ES-I3 (cell line): ENCODE measurements around the gene PLA2G15.

Experiments used
- H3K36me3 ChIP-seq: 2 replicates; pipeline ENCODE4 v1.6.1; 2013; ENCODE audit warnings: mild to moderate bottlenecking, low read length, control low read depth, moderate library complexity; ENCODE audit not compliant: insufficient read depth
- H3K4me1 ChIP-seq: 2 replicates; pipeline ENCODE4 v1.6.1; 2013; ENCODE audit warnings: mild to moderate bottlenecking, control low read depth, low read length; ENCODE audit not compliant: insufficient read depth
- H3K9ac ChIP-seq: 2 replicates; pipeline ENCODE4 v1.6.1; 2013; ENCODE audit warnings: low read depth, mild to moderate bottlenecking, low read length, moderate library complexity
- H3K9me3 ChIP-seq: 2 replicates; pipeline ENCODE4 v1.6.1; 2013; ENCODE audit warnings: mild to moderate bottlenecking, low read length, moderate library complexity; ENCODE audit not compliant: control insufficient read depth, insufficient read depth

The PLA2G15 gene

GRCh38 chr16:68244903-68245853 is at the start of gene PLA2G15:
PLA2G15 (plus strand) TSS chr16:68245373; CDS start chr16:68245427, 54 bp downstream.
- Histone ChIP-seq H3K36me3 (no peaks in the 10 kb centered on the region), H3K9me3 (no peaks in the 10 kb centered on the region), H3K4me1 (0 out of 2 replicates have a peak, but pooled peaks cover 3% of the 10 kb centered on the region), H3K9ac (peak within 1 kb of the TSS; percentile 93)

GRCh38 chr16:68197250-68197649 is 47.9 kb upstream of the PLA2G15 start:
- Histone ChIP-seq H3K4me1 (no peaks in the 10 kb centered on the region), H3K36me3 (no peaks in the 10 kb centered on the region)

DNA sequence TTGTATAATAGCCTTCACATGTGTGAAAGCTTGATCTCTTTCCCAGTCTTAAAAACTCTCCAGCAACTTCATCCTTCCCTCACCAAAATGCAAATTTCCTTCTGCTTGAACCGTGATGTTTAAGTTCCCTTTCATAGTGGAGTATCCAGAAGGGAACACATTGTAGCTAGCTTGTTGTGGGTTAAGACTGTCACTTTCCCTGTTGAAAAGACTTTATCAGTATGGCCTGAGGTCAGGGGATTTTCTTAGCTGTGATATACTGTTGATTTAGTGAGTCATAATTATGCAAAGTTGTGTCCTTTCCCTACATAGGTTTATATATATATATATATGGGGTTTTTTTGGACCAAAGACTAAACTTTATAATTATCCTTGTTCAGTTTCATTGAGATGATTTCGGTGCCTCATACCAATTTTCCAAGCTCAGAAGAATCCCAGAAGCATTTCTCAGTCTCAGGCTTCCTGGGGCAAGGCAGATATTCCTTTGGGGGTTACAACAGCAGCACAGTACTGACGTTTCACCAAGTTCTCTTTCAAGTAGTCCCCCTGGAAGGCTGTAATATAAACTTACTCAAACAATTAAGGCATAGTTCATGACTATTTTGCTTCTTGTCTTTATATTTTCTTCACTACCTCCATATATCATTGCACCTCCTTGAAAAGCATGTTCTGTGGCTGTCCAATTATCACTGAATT is 44.9 kb upstream of the PLA2G15 start:
- Histone ChIP-seq H3K4me1 (no peaks in the 10 kb centered on the region), H3K9ac (no peak overlapping the region), H3K9me3 (no peaks in the 10 kb centered on the region), H3K36me3 (no peaks in the 10 kb centered on the region)

More at GRCh38 chr16:68197250-68197649, 47.9 kb upstream of the PLA2G15 start:
- no peaks in the 10 kb centered on the region for H3K9me3 ChIP-seq
- H3K9ac ChIP-seq: no peak overlapping the region

- Histone ChIP-seq H3K4me1 (no peaks in the 10 kb centered on the region), H3K9me3 (no peaks in the 10 kb centered on the region), H3K36me3 (no peaks in the 10 kb centered on the region), H3K9ac (no peak overlapping the region)
Observed at GRCh38 chr16:68202091-68202519, 43.1 kb upstream of the PLA2G15 start.

GRCh38 chr16:68206245-68206644 is 38.9 kb upstream of the PLA2G15 start:
- H3K9me3 ChIP-seq: no peaks in the 10 kb centered on the region
- H3K4me1 ChIP-seq: no peaks in the 10 kb centered on the region
- no peaks in the 10 kb centered on the region for H3K36me3 ChIP-seq
- no peak overlapping the region for H3K9ac ChIP-seq

DNA sequence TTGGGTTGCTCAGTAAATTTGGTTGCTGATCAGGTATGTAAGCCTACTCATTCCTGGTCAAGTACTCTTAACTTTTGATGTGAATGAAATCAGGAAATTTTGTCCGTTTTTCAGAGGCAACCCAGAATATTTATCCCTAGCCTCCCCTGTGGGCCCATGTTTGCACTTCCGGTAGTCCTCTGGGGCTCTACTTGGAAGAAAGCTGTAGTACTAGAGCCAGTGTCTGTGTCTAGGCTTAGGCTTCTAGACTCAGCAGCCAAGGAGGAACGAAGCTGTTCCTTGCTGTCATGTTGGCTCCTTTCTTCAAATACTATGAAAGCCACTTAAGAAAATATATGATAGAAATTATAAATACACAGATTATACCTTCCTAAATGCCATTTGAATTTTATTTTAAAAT is 30.4 kb upstream of the PLA2G15 start:
- Histone ChIP-seq H3K9ac (no peak overlapping the region), H3K36me3 (no peaks in the 10 kb centered on the region), H3K4me1 (no peaks in the 10 kb centered on the region), H3K9me3 (no peaks in the 10 kb centered on the region)

DNA sequence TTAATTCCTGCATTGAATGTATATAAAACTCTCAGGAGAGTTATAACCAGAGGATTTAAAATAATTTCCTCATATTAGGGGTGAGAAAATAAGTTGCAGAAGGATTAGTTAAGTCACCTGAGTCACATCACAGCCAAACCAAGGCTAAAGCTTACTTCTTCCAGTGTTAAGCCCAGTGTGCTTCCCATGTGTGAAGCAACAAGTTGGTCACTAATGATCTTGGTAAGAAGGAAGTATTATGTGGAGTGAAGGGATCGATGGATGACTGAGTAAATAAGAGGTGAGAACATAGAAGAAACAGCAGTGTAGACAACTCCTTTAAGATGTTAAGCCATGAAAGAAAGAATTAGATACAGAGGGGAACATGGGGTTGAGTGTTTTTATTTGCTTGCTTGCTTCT is 29.9 kb upstream of the PLA2G15 start:
- no peaks in the 10 kb centered on the region for H3K4me1 ChIP-seq
- H3K9me3 ChIP-seq: no peaks in the 10 kb centered on the region
- no peak overlapping the region for H3K9ac ChIP-seq
- no peaks in the 10 kb centered on the region for H3K36me3 ChIP-seq

DNA sequence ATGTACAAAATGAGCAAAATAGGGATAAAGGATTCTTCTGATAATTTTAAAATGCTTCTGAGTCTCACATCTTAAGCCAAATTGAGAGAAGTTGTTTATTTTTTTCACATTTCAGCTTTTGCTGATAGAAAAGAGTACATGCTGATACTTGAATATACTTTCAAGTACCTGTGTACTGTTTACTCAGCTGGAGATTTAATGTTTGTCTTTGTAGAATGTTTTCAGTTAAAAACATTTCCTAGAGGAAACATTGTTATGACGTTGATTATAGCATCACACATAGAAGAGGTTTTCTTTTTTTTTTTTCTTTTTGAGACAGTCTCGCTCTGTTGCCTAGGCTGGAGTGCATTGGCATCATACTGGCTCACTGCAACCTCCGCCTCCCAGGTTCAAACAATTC is 28.9 kb upstream of the PLA2G15 start:
- Histone ChIP-seq H3K4me1 (peaks cover 6% of the 10 kb centered on the region), H3K36me3 (no peaks in the 10 kb centered on the region), H3K9me3 (no peaks in the 10 kb centered on the region)

DNA sequence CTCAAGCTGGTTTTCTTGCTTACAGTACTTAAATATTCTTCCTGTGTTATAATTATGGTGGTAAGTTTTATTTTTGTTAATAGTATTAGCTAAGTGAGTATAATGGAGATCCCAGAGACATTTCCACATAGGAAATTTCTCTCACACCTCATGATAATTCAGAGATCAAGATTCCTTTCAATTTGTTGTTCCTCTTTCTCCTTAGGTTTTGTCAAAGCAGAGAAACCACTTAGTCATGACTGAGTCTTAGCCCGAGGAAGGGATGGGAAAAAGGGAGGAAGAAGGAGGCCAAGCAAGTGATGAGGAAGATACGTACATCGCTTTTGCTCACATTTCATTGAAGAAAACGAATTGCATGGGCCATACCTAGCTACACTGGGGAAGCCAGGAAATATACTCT is 27.7 kb upstream of the PLA2G15 start:
- Histone ChIP-seq H3K9ac (no peak overlapping the region), H3K9me3 (no peaks in the 10 kb centered on the region), H3K4me1 (peaks cover 7% of the 10 kb centered on the region), H3K36me3 (no peaks in the 10 kb centered on the region)

More for the DNA sequence above, 28.9 kb upstream of the PLA2G15 start:
- H3K9ac ChIP-seq: no peak overlapping the region

DNA sequence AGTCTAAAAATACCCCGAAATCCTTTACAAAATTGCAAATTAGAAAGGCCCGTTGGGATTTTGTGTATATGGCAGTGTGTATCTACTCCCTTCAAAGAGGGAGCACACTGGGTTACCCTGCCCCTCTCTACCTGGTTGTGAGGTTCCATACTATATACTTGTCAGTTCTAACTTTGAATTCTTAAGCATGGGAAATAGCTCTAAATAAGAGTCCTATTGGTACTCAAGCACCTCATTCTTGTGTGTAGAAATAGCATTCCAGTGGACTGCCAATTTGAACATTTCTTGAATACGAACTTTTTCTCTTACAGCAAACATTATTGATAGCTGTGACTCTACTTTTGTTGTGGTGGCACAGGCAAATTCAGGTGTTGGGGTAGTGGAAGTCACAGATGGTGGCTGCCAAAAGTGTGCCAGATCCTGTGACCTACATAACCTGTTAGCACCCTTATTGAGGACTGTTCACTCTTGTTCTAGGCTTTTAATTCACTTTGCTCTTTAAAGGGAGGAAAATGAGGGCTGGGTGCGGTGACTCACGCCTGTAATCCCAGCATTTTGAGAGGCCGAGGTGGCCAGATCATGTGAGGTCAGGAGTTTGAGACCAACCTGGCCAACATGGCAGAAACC is 25.3 kb upstream of the PLA2G15 start:
- Histone ChIP-seq H3K4me1 (peaks cover 7% of the 10 kb centered on the region), H3K9me3 (no peaks in the 10 kb centered on the region), H3K36me3 (no peaks in the 10 kb centered on the region), H3K9ac (no peak overlapping the region)

- H3K36me3 ChIP-seq: no peaks in the 10 kb centered on the region; the same call in 1 of the 2 replicates
Observed at GRCh38 chr16:68223072-68223471, 22.1 kb upstream of the PLA2G15 start.

GRCh38 chr16:68226116-68226515 is 19.1 kb upstream of the PLA2G15 start:
- no peaks in the 10 kb centered on the region for H3K9me3 ChIP-seq
- no peak overlapping the region for H3K9ac ChIP-seq
- H3K4me1 ChIP-seq: peaks cover 3% of the 10 kb centered on the region; the same call in 1 of the 2 replicates
- no peaks in the 10 kb centered on the region; the same call in none of the 2 replicates for H3K36me3 ChIP-seq

More at GRCh38 chr16:68223072-68223471, 22.1 kb upstream of the PLA2G15 start:
- Histone ChIP-seq H3K9ac (no peak overlapping the region), H3K9me3 (no peaks in the 10 kb centered on the region), H3K4me1 (peaks cover 7% of the 10 kb centered on the region)

GRCh38 chr16:68227183-68227793 is 17.9 kb upstream of the PLA2G15 start:
- Histone ChIP-seq H3K36me3 (no peaks in the 10 kb centered on the region; the same call in none of the 2 replicates), H3K9me3 (no peaks in the 10 kb centered on the region), H3K4me1 (no peaks in the 10 kb centered on the region), H3K9ac (no peak overlapping the region)
